Loucy (cell line): Measurements from ENCODE around the gene DGKQ.

Source experiments
- H2AFZ ChIP-seq: fragments of 200-600 bp; sonication (generic); 2 replicates; pipeline ENCODE4 v1.6.0; 2016; ENCODE audit warnings: antibody characterized with exemption, mild to moderate bottlenecking, low read length, moderate library complexity
- H3F3A ChIP-seq: fragments of 200-600 bp; 2 replicates; pipeline ENCODE4 v1.6.0; 2016; ENCODE audit warnings: antibody characterized with exemption, low read depth, mild to moderate bottlenecking
- H3K27me3 ChIP-seq: fragments of 200-600 bp; sonication (generic); 2 replicates; pipeline ENCODE4 v1.6.1; 2014; ENCODE audit warnings: low read length, mild to moderate bottlenecking; ENCODE audit not compliant: insufficient read depth, poor library complexity, severe bottlenecking
- H3K36me3 ChIP-seq: fragments of 200-600 bp; sonication (generic); 2 replicates; pipeline ENCODE4 v1.6.1; 2016; ENCODE audit warnings: low read length; ENCODE audit not compliant: insufficient read depth
- H3K4me1 ChIP-seq: fragments of 200-600 bp; sonication (generic); 2 replicates; pipeline ENCODE4 v1.5.1; 2014; ENCODE audit warnings: low read length, mild to moderate bottlenecking; ENCODE audit not compliant: insufficient read depth, poor library complexity, severe bottlenecking
- H3K4me2 ChIP-seq: fragments of 200-600 bp; sonication (generic); 2 replicates; pipeline ENCODE4 v1.6.0; 2014; ENCODE audit warnings: antibody characterized with exemption, low read length, low read depth, mild to moderate bottlenecking; ENCODE audit not compliant: poor library complexity, severe bottlenecking
- H3K4me3 ChIP-seq: fragments of 200-600 bp; sonication (generic); 2 replicates; pipeline ENCODE4 v1.5.1; 2014; ENCODE audit warnings: low read length, mild to moderate bottlenecking, mixed read lengths; ENCODE audit not compliant: poor library complexity, severe bottlenecking
- H3K79me2 ChIP-seq: fragments of 200-600 bp; sonication (generic); 2 replicates; pipeline ENCODE4 v1.6.1; 2014; ENCODE audit warnings: low read length; ENCODE audit not compliant: insufficient read depth
- H3K9ac ChIP-seq: fragments of 200-600 bp; sonication (generic); 2 replicates; pipeline ENCODE4 v1.6.0; 2014; ENCODE audit warnings: mild to moderate bottlenecking, low read depth, low read length, moderate library complexity; ENCODE audit not compliant: poor library complexity, severe bottlenecking
- H3K9me2 ChIP-seq: fragments of 200-600 bp; sonication (generic); replicated peaks from 2 replicates; pipeline ENCODE4 v1.6.1; 2016; ENCODE audit warnings: low read depth, low read length, mixed read lengths
- H3K9me3 ChIP-seq: fragments of 200-600 bp; sonication (generic); 2 replicates; pipeline ENCODE4 v1.6.1; 2014; ENCODE audit warnings: mild to moderate bottlenecking, antibody characterized with exemption, low read length, low read depth; ENCODE audit not compliant: insufficient read depth
- H4K20me1 ChIP-seq: fragments of 200-600 bp; sonication (generic); 2 replicates; pipeline ENCODE4 v1.6.0; 2014; ENCODE audit warnings: antibody characterized with exemption, low read length, mild to moderate bottlenecking; ENCODE audit not compliant: insufficient read depth, poor library complexity, severe bottlenecking
- EZH2phosphoT487 ChIP-seq: fragments of 200-600 bp; IDR thresholded peaks from 2 replicates; pipeline ENCODE4 v1.6.1; 2018; ENCODE audit warnings: antibody characterized with exemption, mild to moderate bottlenecking, moderate library complexity, borderline replicate concordance
- TF ChIP-seq, protein P1 (sequence below): fragments of 200-600 bp; sonication (generic); conservative IDR thresholded peaks from 2 replicates; pipeline ENCODE4 v1.5.1; 2014; ENCODE audit warnings: mild to moderate bottlenecking, antibody characterized with exemption, low read length

DGKQ gene

DNA sequence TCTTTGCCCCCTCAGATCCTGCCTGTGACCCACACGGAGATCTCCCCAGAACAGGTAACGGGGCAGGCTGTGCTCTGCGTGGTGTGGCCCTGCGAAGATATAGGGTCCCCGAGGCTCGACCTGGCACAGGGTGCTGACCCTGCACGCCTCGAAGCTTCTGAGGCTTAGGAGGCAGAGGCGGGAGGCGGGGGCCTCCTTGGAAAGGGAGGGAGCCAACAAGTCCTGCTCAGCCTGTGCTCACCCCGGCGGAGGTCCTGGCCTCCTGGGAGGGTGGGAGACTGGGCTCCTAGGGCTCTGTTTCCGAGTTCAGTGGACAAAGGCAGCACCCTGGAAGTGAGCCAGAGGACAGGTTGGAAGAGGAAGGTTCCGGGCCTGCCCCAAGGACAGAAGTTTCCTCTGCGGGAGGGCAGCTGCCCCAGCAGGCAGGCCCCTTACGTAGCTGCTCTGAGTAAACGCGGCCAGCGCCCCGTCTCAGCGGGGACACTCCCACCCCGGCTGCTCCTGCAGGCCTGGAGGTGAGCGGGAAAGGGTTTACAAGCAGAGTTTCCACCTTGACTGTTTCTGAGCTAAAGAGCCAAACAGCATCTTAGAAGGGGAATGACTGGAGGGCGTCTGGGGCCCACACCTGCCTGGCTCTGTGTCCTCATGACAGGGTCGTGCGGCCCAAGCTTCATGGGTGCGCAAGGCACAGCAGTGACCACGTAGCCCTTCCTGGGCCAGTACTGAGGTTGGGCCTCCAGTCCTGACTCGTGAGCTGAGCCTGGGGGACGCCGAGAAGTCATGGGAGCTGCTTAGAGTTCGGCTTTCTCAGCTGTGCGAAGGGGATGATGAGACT lies 25.1 kb downstream of the DGKQ start:
- H4K20me1 ChIP-seq = no peaks in the 10 kb centered on the region

DNA sequence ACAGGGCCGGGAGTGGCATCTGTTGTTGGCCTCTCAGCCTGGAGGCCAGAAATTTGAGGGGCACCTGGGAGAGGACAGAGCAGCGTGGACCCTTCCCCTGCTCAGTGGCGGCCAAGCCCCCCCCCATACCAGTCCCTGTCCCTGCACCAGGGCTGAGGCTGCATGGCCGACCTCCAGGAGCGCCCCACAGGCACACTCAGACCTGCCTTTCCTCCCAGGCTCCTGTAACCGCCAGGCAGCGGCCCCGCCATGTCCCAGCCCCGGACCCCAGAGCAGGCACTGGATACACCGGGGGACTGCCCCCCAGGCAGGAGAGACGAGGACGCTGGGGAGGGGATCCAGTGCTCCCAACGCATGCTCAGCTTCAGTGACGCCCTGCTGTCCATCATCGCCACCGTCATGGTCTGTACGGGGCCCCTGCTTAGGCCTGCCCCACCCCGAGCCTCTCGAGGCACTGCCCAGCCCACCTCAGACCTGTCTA lies 25.8 kb downstream of the DGKQ start:
- Histone ChIP-seq H3F3A (no peaks in the 10 kb centered on the region), H3K9me3 (no peaks in the 10 kb centered on the region), H4K20me1 (no peaks in the 10 kb centered on the region), H3K4me1 (no peaks in the 10 kb centered on the region), H3K36me3 (no peaks in the 10 kb centered on the region), H3K4me2 (no peak overlapping the region), H3K9me2 (no peaks in the 10 kb centered on the region), H3K4me3 (no peak overlapping the region), H2AFZ (no peak overlapping the region), H3K27me3 (no peaks in the 10 kb centered on the region), H3K79me2 (no peaks in the 10 kb centered on the region), H3K9ac (no peak overlapping the region)
- TF ChIP-seq EZH2phosphoT487 = no peak

More for the DNA sequence above, 25.1 kb downstream of the DGKQ start:
- no peaks in the 10 kb centered on the region for H3K27me3 ChIP-seq
- no peaks in the 10 kb centered on the region for H3K36me3 ChIP-seq
- H2AFZ ChIP-seq = no peak overlapping the region
- no peaks in the 10 kb centered on the region for H3K79me2 ChIP-seq
- no peaks in the 10 kb centered on the region for H3K4me1 ChIP-seq
- no peaks in the 10 kb centered on the region for H3F3A ChIP-seq
- no peak for TF ChIP-seq EZH2phosphoT487
- TF ChIP-seq, protein P1, sequence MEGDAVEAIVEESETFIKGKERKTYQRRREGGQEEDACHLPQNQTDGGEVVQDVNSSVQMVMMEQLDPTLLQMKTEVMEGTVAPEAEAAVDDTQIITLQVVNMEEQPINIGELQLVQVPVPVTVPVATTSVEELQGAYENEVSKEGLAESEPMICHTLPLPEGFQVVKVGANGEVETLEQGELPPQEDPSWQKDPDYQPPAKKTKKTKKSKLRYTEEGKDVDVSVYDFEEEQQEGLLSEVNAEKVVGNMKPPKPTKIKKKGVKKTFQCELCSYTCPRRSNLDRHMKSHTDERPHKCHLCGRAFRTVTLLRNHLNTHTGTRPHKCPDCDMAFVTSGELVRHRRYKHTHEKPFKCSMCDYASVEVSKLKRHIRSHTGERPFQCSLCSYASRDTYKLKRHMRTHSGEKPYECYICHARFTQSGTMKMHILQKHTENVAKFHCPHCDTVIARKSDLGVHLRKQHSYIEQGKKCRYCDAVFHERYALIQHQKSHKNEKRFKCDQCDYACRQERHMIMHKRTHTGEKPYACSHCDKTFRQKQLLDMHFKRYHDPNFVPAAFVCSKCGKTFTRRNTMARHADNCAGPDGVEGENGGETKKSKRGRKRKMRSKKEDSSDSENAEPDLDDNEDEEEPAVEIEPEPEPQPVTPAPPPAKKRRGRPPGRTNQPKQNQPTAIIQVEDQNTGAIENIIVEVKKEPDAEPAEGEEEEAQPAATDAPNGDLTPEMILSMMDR = no peak
- H3K4me3 ChIP-seq = no peak overlapping the region
- no peak overlapping the region for H3K4me2 ChIP-seq
- H3K9ac ChIP-seq = no peak overlapping the region
- no peaks in the 10 kb centered on the region for H3K9me3 ChIP-seq
- no peaks in the 10 kb centered on the region for H3K9me2 ChIP-seq

DNA sequence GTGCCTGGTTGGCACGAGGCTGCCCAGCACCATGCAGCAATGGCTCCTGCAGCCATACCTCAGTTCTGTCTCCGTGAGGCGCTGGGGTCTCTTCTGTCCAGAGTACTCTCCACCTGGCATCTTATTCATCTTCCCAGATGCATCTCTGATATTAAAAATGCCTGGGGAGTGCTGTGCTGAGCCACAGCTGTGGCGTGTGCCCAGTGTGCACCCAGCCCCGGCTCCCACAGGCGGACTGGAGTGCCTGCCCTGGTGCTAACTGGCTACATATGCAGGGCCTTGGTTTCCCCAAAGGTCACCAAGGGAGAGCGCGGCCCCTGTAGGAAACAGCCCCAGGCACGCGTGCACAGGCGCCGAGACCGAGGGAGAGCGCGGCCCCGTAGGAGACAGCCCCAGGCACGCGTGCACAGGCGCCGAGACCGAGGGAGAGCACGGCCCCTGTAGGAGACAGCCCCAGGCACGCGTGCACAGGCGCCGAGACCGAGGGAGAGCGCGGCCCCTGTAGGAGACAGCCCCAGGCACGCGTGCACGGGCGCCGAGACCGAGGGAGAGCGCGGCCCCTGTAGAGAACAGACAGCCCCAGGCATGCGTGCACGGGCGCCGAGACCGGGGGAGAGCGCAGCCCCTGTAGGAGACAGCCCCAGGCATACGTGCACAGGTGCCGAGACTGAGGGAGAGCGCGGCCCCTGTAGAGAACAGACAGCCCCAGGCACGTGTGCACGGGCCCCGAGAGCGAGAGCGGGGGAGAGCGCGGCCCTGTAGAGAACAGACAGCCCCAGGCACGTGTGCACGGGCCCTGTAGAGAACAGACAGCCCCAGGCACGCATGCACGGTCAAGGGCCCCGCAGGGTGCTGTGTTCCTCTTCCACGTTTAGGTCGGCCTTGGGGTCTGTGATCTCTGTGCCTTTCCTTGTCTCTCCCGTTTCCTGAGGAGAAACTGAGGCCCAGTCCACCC lies 26.6 kb downstream of the DGKQ start:
- no peaks in the 10 kb centered on the region for H3K4me1 ChIP-seq
- H3K36me3 ChIP-seq = no peaks in the 10 kb centered on the region
- H3K27me3 ChIP-seq = no peaks in the 10 kb centered on the region
- no peaks in the 10 kb centered on the region for H3F3A ChIP-seq
- H2AFZ ChIP-seq = no peak overlapping the region
- TF ChIP-seq EZH2phosphoT487 = no peak
- TF ChIP-seq, protein P1 = no peak
- no peaks in the 10 kb centered on the region for H3K9me2 ChIP-seq
- H4K20me1 ChIP-seq = no peaks in the 10 kb centered on the region
- H3K9me3 ChIP-seq = no peaks in the 10 kb centered on the region
- H3K9ac ChIP-seq = no peak overlapping the region
- no peak overlapping the region for H3K4me2 ChIP-seq
- no peak overlapping the region for H3K4me3 ChIP-seq
- no peaks in the 10 kb centered on the region for H3K79me2 ChIP-seq
